ENCODE results near the gene USP10. TPM values are rescaled to one million over a fixed set of nuclear protein-coding genes. Genes with fewer than 3 reads are reported as not detected.

Gene USP10
- total and polyA plus RNA-seq, 12 donors = 17.5 to 82.9 (median 62.8) TPM

DNA sequence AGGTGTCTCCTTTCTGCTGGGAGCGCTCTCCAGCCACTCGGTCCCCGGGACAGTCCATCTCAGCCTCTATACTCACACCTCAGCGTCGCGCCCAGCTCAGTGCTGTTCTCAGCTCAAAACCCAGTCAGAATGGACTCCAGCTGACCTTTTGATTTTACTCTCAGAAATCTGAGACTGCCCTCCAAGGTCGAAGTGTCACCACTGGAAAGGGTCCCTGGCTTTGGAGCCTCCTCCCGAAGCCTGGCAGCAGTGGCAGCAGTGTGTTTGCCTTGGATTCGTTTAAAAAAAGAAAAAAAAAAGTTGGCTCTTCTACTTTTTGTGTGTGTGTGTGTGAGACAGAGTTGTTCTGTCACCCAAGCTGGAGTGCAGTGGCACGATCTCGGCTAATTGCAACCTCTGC, 41.1 kb upstream of the USP10 start:
- H3K9me3 ChIP-seq = no peaks in the 10 kb centered on the region
- no peak overlapping the region for H3K4me3 ChIP-seq
- TF ChIP-seq, protein P1, sequence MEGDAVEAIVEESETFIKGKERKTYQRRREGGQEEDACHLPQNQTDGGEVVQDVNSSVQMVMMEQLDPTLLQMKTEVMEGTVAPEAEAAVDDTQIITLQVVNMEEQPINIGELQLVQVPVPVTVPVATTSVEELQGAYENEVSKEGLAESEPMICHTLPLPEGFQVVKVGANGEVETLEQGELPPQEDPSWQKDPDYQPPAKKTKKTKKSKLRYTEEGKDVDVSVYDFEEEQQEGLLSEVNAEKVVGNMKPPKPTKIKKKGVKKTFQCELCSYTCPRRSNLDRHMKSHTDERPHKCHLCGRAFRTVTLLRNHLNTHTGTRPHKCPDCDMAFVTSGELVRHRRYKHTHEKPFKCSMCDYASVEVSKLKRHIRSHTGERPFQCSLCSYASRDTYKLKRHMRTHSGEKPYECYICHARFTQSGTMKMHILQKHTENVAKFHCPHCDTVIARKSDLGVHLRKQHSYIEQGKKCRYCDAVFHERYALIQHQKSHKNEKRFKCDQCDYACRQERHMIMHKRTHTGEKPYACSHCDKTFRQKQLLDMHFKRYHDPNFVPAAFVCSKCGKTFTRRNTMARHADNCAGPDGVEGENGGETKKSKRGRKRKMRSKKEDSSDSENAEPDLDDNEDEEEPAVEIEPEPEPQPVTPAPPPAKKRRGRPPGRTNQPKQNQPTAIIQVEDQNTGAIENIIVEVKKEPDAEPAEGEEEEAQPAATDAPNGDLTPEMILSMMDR (IDR thresholded peaks at IDR 0.05) = no peak
- H3K27me3 ChIP-seq = no peaks in the 10 kb centered on the region
- intact Hi-C loops (cut with DNase I) = no loop called here
- peaks cover 10 to 100% (median 77%) of the 10 kb centered on the region in 9 donors for H3K36me3 ChIP-seq
- H3K27ac ChIP-seq = no peak overlapping the region
- H3K4me1 ChIP-seq = peaks cover 0 to 8% (median 0%) of the 10 kb centered on the region in 9 donors
- no peak for ATAC-seq
- no peak for DNase-seq
- 77 to 82% methylated on average over 11 of the region's 11 CpGs for WGBS, 2 donors

DNA sequence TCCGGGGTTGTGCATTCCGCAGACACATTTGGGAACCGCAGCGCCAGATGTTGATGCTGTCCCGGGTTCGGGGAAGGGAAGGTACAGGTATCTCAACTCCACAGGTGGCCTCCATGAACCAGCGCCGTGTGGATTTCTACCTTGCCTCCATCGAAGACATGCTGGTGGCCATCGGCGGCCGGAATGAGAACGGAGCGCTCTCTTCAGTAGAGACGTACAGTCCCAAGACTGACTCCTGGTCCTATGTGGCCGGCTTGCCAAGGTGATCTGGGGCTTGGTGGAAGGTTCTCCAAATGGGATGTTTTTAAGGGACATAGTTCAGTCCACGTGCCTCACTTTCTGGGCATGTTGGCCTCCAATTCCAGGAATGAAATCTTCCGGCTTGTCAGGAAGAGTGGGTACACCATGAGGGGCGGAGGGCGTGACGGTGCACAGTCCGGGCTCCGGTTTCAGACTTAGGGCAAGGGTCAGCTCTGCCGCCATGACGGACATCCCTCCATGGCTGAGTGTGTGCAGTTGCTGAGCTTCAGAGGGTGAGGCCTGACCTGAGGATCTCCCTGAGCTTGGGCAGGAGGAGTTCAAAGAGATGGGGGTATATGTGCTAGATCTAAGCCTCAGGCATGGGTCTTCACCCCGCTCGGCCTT, 40.0 kb upstream of the USP10 start:
- H3K27me3 ChIP-seq = no peaks in the 10 kb centered on the region
- TF ChIP-seq, protein P1 (IDR thresholded peaks at IDR 0.05) = no peak
- H3K4me3 ChIP-seq = no peak overlapping the region
- intact Hi-C loops (cut with DNase I) = no loop called here
- DNase-seq = no peak
- ATAC-seq = no peak
- H3K27ac ChIP-seq = no peak overlapping the region
- H3K9me3 ChIP-seq = no peaks in the 10 kb centered on the region
- 96 to 97% methylated on average over 27 of the region's 27 CpGs for WGBS, 2 donors
- peaks cover 10 to 100% (median 82%) of the 10 kb centered on the region in 9 donors for H3K36me3 ChIP-seq
- H3K4me1 ChIP-seq = peaks cover 0 to 8% (median 0%) of the 10 kb centered on the region in 9 donors

DNA sequence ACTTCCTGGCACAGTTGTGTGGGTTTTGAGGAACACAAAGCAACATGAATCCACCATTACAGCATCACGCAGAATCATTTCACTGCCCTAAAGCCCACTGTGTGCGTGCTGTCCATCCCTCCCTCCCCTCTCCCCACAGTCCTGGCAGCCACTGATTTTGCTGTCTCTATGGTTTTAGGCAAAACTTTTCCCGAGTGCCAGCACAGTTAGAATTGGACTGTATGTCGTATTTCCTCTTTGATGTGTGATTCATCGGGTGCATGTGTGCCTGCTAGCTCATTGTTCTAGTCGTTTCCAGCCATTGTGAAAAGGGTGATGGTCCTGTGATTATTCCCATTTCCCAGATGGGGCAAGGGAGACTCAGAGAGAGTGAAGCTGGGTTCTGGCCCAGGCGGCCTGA, 38.8 kb upstream of the USP10 start:
- intact Hi-C loops (cut with DNase I) = no loop called here
- ATAC-seq (no peak), DNase-seq (no peak)
- Histone ChIP-seq H3K4me1 (peaks cover 0 to 8% (median 0%) of the 10 kb centered on the region in 9 donors), H3K9me3 (no peaks in the 10 kb centered on the region), H3K27me3 (no peaks in the 10 kb centered on the region), H3K27ac (no peak overlapping the region), H3K36me3 (peaks cover 10 to 100% (median 82%) of the 10 kb centered on the region in 9 donors), H3K4me3 (no peak overlapping the region)
- 84 to 87% methylated on average over 7 of the region's 7 CpGs for WGBS, 2 donors
- TF ChIP-seq, protein P1 (IDR thresholded peaks at IDR 0.05) = no peak

DNA sequence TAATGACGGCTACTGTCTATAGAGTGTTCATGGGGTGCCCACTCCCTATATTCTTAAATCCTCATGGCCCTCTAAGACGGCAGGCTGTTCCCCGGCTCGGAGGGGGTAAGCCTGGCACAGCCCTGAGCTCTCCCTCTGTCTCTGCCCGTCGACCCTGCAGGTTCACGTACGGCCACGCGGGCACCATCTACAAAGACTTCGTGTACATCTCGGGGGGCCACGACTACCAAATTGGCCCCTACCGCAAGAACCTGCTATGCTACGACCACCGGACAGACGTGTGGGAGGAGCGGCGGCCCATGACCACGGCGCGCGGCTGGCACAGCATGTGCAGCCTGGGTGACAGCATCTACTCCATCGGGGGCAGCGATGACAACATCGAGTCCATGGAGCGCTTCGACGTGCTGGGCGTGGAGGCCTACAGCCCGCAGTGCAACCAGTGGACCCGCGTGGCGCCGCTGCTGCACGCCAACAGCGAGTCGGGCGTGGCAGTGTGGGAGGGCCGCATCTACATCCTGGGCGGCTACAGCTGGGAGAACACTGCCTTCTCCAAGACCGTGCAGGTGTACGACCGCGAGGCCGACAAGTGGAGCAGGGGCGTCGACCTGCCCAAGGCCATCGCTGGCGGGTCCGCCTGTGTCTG, 38.3 kb upstream of the USP10 start:
- Histone ChIP-seq H3K4me3 (no peak overlapping the region), H3K9me3 (no peaks in the 10 kb centered on the region), H3K4me1 (peaks cover 0 to 8% (median 0%) of the 10 kb centered on the region in 9 donors), H3K36me3 (peaks cover 10 to 100% (median 83%) of the 10 kb centered on the region in 9 donors), H3K27me3 (no peaks in the 10 kb centered on the region), H3K27ac (no peak overlapping the region)
- DNase-seq = no peak
- intact Hi-C loops (cut with DNase I) = no loop called here
- WGBS, 2 donors = 96 to 97% methylated on average over 51 of the region's 51 CpGs
- TF ChIP-seq, protein P1 (IDR thresholded peaks at IDR 0.05) = no peak
- ATAC-seq = peak in 2 of 8 donors; percentile 18 to 21

Data from heart right ventricle (tissue), 16 donors.